Spleen (tissue), 7 donors: Measurements from ENCODE around the gene PPP1R1B.

ENCODE experiments used
- CTCF ChIP-seq, 11 experiments: fragments of 200-600 bp in 7 of 11; fragments of 450-650 bp in 4 of 11; sonication (generic) in 4 of 11; IDR thresholded peaks in 8 of 11; conservative IDR thresholded peaks in 3 of 11; 1 replicate in 7 of 11; 2 replicates in 4 of 11; pipeline versions ENCODE4 v1.4.0 to v1.8.0; 2016 to 2021; ENCODE audit warnings: antibody characterized with exemption in 11 of 11, inconsistent platforms in 4 of 11, mild to moderate bottlenecking in 1 of 11
- POLR2A ChIP-seq, 3 donors: fragments of 450-650 bp; IDR thresholded peaks; one replicate each; pipeline ENCODE4 v1.5.1; 2017; ENCODE audit warnings: antibody characterized with exemption in 3 of 3, mild to moderate bottlenecking in 1 of 3
- POLR2AphosphoS5 ChIP-seq, 3 donors: sonication (generic); formaldehyde crosslinking; IDR thresholded peaks; one replicate each; pipeline ENCODE4 v1.5.1; 2017; ENCODE audit warnings: antibody characterized with exemption in 3 of 3
- donor health status: DM: no; HTN: no; CAD: no; lungs with moderate emphysema.
- donor health status: DM: no; HTN: no; CAD: no.
- donor health status: DM: no; HTN: no; CAD: no.

GRCh38 chr17:39658760-39659159 is 32.0 kb downstream of the PPP1R1B start:
- TF ChIP-seq CTCF (IDR thresholded peaks at IDR 0.05 in 8 of 11, conservative IDR thresholded peaks at IDR 0.05 in 3 of 11), result no peak
- no peak for TF ChIP-seq POLR2AphosphoS5 (IDR thresholded peaks at IDR 0.05)
- TF ChIP-seq POLR2A (IDR thresholded peaks at IDR 0.05), result no peak
